ENCODE data around the gene CCR3. TPM values are rescaled to one million over a fixed set of nuclear protein-coding genes. Genes with fewer than 3 reads are reported as not detected.

CCR3 gene
- total RNA-seq, 1 donor from 2014 or later, result not detected

- no peak overlapping the region for H3K4me3 Mint-ChIP-seq (ENCODE audit: unreplicated experiment)
- H3K36me3 Mint-ChIP-seq (ENCODE audit: unreplicated experiment), result peaks cover 3% of the 10 kb centered on the region
- no peak overlapping the region for H3K27ac Mint-ChIP-seq (ENCODE audit: unreplicated experiment)
- no peak for DNase-seq
- TF ChIP-seq CTCF (IDR thresholded peaks at IDR 0.05; ENCODE audit: partially characterized antibody, unreplicated experiment), result no peak
- H3K9me3 Mint-ChIP-seq (ENCODE audit: unreplicated experiment), result peaks cover 2% of the 10 kb centered on the region
- peaks cover 2% of the 10 kb centered on the region for H3K27me3 Mint-ChIP-seq (ENCODE audit: unreplicated experiment)
- H3K4me1 Mint-ChIP-seq (ENCODE audit: low read depth, unreplicated experiment), result no peaks in the 10 kb centered on the region
Measured at GRCh38 chr3:46200211-46200610, 42.0 kb upstream of the CCR3 start.

GRCh38 chr3:46200790-46201189, 41.5 kb upstream of the CCR3 start:
- no peak for TF ChIP-seq CTCF (IDR thresholded peaks at IDR 0.05; ENCODE audit: partially characterized antibody, unreplicated experiment)
- Mint-ChIP-seq H3K27ac (ENCODE audit: unreplicated experiment) (no peak overlapping the region), H3K27me3 (ENCODE audit: unreplicated experiment) (peaks cover 2% of the 10 kb centered on the region), H3K4me3 (ENCODE audit: unreplicated experiment) (no peak overlapping the region), H3K4me1 (ENCODE audit: low read depth, unreplicated experiment) (no peaks in the 10 kb centered on the region), H3K9me3 (ENCODE audit: unreplicated experiment) (peaks cover 2% of the 10 kb centered on the region), H3K36me3 (ENCODE audit: unreplicated experiment) (no peaks in the 10 kb centered on the region)
- no peak for DNase-seq

- Mint-ChIP-seq H3K4me1 (ENCODE audit: low read depth, unreplicated experiment) (no peaks in the 10 kb centered on the region), H3K27ac (ENCODE audit: unreplicated experiment) (no peak overlapping the region), H3K27me3 (ENCODE audit: unreplicated experiment) (peaks cover 2% of the 10 kb centered on the region), H3K9me3 (ENCODE audit: unreplicated experiment) (peaks cover 2% of the 10 kb centered on the region), H3K36me3 (ENCODE audit: unreplicated experiment) (no peaks in the 10 kb centered on the region), H3K4me3 (ENCODE audit: unreplicated experiment) (no peak overlapping the region)
- TF ChIP-seq CTCF (IDR thresholded peaks at IDR 0.05; ENCODE audit: partially characterized antibody, unreplicated experiment), result no peak
- DNase-seq, result no peak
Measured at GRCh38 chr3:46202535-46202934, 39.7 kb upstream of the CCR3 start.

GRCh38 chr3:46203681-46204080, 38.6 kb upstream of the CCR3 start:
- no peak for TF ChIP-seq CTCF (IDR thresholded peaks at IDR 0.05; ENCODE audit: partially characterized antibody, unreplicated experiment)
- Mint-ChIP-seq H3K9me3 (ENCODE audit: unreplicated experiment) (no peaks in the 10 kb centered on the region), H3K36me3 (ENCODE audit: unreplicated experiment) (no peaks in the 10 kb centered on the region), H3K4me3 (ENCODE audit: unreplicated experiment) (no peak overlapping the region), H3K4me1 (ENCODE audit: low read depth, unreplicated experiment) (no peaks in the 10 kb centered on the region), H3K27ac (ENCODE audit: unreplicated experiment) (no peak overlapping the region), H3K27me3 (ENCODE audit: unreplicated experiment) (peaks cover 2% of the 10 kb centered on the region)
- no peak for DNase-seq

DNA sequence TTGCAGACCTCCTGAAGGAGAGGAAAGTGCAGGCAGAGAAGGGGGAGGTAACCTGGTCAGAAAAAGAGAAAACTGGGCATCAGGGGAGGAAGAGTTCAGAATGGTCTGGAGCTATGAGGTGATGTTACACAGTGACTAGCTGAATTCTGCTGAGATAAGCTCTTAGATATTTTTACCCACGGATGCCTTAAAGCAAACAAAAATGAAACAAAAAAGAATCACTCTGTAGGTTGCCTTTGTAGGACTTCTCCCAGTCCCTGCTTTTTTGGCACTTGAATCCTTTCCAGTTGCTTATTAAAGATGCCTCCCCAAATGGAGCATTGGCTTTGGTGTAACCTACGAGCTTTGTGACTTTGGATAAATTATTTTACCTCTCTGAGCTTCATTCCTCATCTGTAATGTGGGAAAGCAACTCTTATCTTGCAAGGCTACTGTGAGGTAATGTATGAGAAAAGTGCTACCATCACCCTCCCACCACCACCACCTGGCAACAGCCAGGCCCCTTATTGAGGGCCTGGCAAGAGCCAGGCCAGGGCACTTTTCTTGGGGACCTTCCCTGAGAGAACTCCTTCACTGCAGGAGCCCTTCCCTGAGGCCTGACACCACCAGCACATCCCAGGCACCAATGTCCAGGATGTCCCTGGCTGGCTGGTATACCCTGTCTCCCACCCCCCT, 36.8 kb upstream of the CCR3 start:
- DNase-seq, result no peak
- H3K27ac Mint-ChIP-seq (ENCODE audit: unreplicated experiment), result no peak overlapping the region
- no peak overlapping the region for H3K4me3 Mint-ChIP-seq (ENCODE audit: unreplicated experiment)
- H3K27me3 Mint-ChIP-seq (ENCODE audit: unreplicated experiment), result peaks cover 2% of the 10 kb centered on the region
- H3K4me1 Mint-ChIP-seq (ENCODE audit: low read depth, unreplicated experiment), result no peaks in the 10 kb centered on the region
- H3K9me3 Mint-ChIP-seq (ENCODE audit: unreplicated experiment), result no peaks in the 10 kb centered on the region
- H3K36me3 Mint-ChIP-seq (ENCODE audit: unreplicated experiment), result no peaks in the 10 kb centered on the region
- no peak for TF ChIP-seq CTCF (IDR thresholded peaks at IDR 0.05; ENCODE audit: partially characterized antibody, unreplicated experiment)

Data from glutamatergic neuron (in vitro differentiated cells).